Muscle of arm (tissue), 14 donors: Measurements from ENCODE around the gene CEACAM3. TPM values are rescaled to one million over a fixed set of nuclear protein-coding genes. Genes with fewer than 3 reads are reported as not detected.
"Not testable (repeated sequence)": the region's sequence is repeated elsewhere in the genome, so short reads cannot be mapped to it uniquely, and the experiment has no call there.

Experiments
- DNase-seq: peaks from one replicate; pipeline ENCODE4 v3.0.0-alpha.2; 2013
- long read RNA-seq, 11 donors: transcript quantifications; one replicate each; lab custom pipeline, GENCODE V29; 2026
- polyA plus RNA-seq, 12 donors: library from polyadenylated mRNA; unstranded; fragments of 120-200 nt; gene quantifications; one replicate each; pipeline ENCODE4 v1.2.1, GENCODE V29; 2013; ENCODE audit not compliant: insufficient read length in 12 of 12

Gene CEACAM3
- under 1 TPM in 3 of 12 donors, not detected in 9; 0.24 to 0.48 (median 0.40) TPM for polyA plus RNA-seq
- long read RNA-seq, donor 1: 0 reads
- long read RNA-seq, donor 2: 0 reads
- long read RNA-seq, donor 3: 0 reads
- long read RNA-seq, donor 4: 0 reads
- long read RNA-seq, donor 5: 0 reads
- long read RNA-seq, donor 6: 0 reads
- long read RNA-seq, donor 7: 0 reads
- long read RNA-seq, donor 8: 0 reads
- long read RNA-seq, donor 9: 0 reads
- long read RNA-seq, donor 10: 0 reads
- long read RNA-seq, donor 11: 0 reads

- no peak for DNase-seq
These were observed at the start of gene CEACAM3 for GRCh38 chr19:41796362-41796761. CEACAM3 (plus strand) TSS chr19:41796587; CDS start chr19:41796678, 91 bp downstream.

DNA sequence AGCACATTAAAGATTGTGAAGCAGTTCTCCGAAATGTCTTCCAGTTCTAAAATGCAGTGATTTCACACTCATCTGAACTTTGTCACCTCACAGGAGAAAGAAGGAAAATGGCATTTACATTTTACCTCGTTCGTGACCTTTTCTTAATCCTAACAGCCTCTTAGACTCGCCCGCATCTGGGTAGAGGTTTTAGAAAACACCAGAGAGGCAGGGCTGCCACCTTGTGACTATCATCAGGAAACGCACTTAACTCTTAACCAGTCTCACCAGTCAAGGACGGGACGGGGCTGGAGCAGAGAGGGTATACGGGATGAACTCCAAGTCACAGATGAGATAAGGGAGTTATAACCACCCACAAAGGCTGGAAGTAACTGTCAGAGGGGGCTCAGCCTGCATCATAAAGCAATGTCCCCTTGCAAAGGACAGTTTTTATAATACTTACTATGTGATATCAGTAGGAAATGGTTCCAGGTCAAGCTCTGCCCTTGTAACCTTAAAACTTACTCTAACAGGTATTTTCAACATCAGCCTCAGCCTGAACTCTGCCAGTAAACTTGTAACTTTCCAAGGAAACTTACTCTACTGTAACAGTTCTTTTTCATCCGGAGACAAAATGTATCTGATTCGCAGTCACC lies 49.7 kb upstream of the CEACAM3 start:
- DNase-seq: no peak

- DNase-seq: no peak
These were observed 48.4 kb upstream of the CEACAM3 start for GRCh38 chr19:41748012-41748411.

- DNase-seq: not testable (repeated sequence)
These were observed 45.9 kb upstream of the CEACAM3 start for GRCh38 chr19:41750248-41751134.

- no peak for DNase-seq
These were observed 43.2 kb upstream of the CEACAM3 start for GRCh38 chr19:41753159-41753558.

- DNase-seq: no peak
These were observed 42.4 kb upstream of the CEACAM3 start for GRCh38 chr19:41753936-41754529.

GRCh38 chr19:41755328-41755913 lies 41.0 kb upstream of the CEACAM3 start, which contains the start of gene CEACAM6:
CEACAM6 (plus strand) TSS chr19:41755530; CDS start chr19:41755639, 109 bp downstream.
- DNase-seq: no peak

DNA sequence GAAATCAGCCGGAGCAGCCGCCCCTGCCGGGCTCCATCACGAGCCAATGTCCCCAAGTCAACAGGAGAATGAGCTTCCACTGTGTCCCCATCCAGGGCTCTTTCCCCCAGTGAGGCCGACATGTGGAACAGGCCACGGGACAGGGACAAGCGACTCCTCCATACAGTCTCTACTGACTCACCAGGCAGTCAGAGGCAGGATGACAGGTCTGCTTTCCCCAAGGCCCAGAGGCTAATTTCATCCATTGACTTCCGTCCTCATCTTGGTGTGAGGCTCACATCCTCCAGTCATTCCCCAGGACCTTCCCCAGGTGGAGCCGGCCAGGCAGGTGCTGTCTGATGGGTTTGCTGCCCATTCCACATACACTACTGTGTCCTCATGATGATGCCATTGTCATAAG lies 37.5 kb upstream of the CEACAM3 start:
- DNase-seq: no peak

GRCh38 chr19:41767115-41767514 lies 29.3 kb upstream of the CEACAM3 start:
- no peak for DNase-seq

DNA sequence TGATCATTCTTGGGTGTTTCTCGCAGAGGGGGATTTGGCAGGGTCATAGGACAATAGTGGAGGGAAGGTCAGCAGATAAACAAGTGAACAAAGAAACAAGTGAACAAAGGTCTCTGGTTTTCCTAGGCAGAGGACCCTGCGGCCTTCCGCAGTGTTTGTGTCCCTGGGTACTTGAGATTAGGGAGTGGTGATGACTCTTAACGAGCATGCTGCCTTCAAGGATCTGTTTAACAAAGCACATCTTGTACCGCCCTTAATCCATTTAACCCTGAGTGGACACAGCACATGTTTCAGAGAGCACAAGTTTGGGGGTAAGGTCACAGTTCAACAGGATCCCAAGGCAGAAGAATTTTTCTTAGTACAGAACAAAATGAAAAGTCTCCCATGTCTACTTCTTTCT lies 28.3 kb upstream of the CEACAM3 start:
- DNase-seq: not testable (repeated sequence)

- no peak for DNase-seq
These were observed 26.8 kb upstream of the CEACAM3 start for GRCh38 chr19:41769608-41770007.

DNA sequence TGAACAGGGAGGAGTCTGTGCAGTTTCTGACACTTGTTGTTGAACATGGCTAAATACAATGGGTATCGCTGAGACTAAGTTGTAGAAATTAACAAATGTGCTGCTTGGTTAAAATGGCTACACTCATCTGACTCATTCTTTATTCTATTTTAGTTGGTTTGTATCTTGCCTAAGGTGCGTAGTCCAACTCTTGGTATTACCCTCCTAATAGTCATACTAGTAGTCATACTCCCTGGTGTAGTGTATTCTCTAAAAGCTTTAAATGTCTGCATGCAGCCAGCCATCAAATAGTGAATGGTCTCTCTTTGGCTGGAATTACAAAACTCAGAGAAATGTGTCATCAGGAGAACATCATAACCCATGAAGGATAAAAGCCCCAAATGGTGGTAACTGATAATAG lies 25.0 kb upstream of the CEACAM3 start:
- no peak for DNase-seq

DNA sequence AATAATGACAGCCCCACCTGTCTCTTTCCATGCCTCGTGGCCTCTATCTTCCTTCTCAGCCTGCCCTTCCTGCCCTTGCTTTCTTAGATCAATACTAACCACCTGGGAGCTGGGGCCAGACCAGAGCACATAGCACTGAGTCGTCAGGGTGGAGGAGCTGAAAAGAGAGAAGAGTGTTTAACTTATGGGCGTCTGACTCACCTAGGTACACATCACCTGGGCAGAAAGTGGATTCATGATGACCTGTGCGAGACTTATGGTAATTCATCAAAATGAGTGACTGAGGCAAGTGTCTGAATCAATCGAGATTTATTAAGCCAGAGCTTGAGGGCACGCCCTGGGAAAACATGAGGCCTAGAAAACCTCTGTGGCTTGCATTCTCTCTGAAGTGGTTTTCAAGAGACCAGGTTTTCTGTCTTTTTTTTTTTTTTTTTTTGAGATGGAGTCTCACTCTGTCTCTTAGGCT lies 21.8 kb upstream of the CEACAM3 start:
- no peak for DNase-seq

DNA sequence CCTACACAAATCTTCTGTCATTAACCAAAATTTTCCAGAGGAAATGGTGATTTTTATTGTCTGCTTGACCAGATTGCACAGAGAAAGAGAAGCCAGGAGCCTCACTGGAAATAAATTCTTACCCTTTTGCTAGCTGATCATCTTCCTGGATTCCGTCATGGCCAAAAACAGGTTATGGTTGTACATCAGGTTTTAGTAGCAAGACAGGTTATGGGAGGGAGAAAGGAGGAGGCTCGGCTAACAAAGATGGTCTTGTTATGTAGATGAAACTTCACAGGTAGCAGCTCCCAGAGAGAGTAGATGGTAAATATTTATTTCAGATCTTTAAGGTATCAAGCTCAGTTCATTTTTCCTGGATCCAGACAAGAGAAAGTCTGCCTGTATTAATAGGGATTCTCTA lies 19.7 kb upstream of the CEACAM3 start:
- no peak for DNase-seq

DNA sequence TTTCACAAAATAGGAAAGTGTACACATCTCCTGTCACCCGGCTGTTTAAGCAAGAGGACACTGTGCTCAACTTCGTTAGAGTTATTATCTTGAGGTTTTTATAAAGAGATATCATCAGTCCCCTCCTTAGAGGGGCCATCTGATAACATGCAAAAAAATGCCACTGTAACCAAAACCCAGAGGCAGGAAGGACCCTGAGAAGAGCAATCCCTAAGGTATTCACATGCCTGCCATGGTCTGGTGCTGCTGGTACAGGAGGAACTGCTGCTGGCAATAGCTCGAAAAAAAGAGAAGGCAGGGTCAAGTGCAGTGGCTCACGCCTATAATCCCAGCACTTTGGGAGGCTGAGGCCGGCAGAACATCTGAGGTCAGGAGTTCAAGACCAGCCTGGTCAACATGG lies 12.8 kb upstream of the CEACAM3 start:
- no peak for DNase-seq

DNA sequence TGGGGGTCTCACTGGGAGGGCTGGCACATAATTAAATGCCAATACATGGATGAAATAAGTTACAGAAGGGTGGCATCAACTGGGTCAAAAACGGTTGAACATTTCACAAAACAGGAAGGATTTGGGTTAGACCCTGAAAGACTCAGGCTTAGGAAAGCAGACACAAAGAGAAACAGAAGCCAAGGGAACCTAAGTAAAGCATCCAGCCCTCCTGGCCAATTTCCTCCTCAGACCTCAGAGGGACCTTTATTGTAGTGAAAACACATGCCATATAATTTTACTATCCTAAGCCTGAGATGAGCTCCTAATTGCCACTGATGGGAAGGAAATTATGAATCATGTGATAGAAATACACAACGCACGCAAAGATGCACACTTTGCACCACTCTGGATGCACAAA lies 12.1 kb upstream of the CEACAM3 start:
- DNase-seq: no peak

GRCh38 chr19:41784743-41785142 lies 11.6 kb upstream of the CEACAM3 start:
- DNase-seq: no peak

- peak; percentile 25 for DNase-seq
These were observed 10.7 kb upstream of the CEACAM3 start for GRCh38 chr19:41785653-41786052.

- no peak for DNase-seq
These were observed 9.3 kb upstream of the CEACAM3 start for GRCh38 chr19:41787055-41787454.

GRCh38 chr19:41788518-41788917 lies 7.9 kb upstream of the CEACAM3 start:
- not testable (repeated sequence) for DNase-seq

GRCh38 chr19:41789053-41789452 lies 7.3 kb upstream of the CEACAM3 start:
- DNase-seq: not testable (repeated sequence)
